HepG2 (cell line): ENCODE measurements around the gene MARK2. TPM values are rescaled to one million over a fixed set of nuclear protein-coding genes. Genes with fewer than 3 reads are reported as not detected.

ENCODE experiments used
- BHLHE40 ChIP-seq: IDR thresholded peaks from 2 replicates; pipeline ENCODE4 v1.6.1; 2011; ENCODE audit warnings: low read length, improper control_type of control experiment
- NBN ChIP-seq: fragments of 450-650 bp; conservative IDR thresholded peaks from 2 replicates; pipeline ENCODE4 v1.6.1; 2017
- REPIN1 ChIP-seq: sonication (generic); formaldehyde crosslinking; IDR thresholded peaks from 2 replicates; pipeline ENCODE4 v1.8.0; 2022; ENCODE audit warnings: missing genetic modification reagents, low read depth, mild to moderate bottlenecking, borderline replicate concordance
- ZFX ChIP-seq: sonication (generic); formaldehyde crosslinking; IDR thresholded peaks from 2 replicates; pipeline ENCODE4 v1.4.0; 2020; ENCODE audit warnings: mild to moderate bottlenecking, low read depth, missing genetic modification reagents, moderate library complexity
- ZNF253 ChIP-seq: sonication (generic); formaldehyde crosslinking; IDR thresholded peaks from 2 replicates; pipeline ENCODE4 v1.8.0; 2022; ENCODE audit warnings: mild to moderate bottlenecking, missing genetic modification reagents, borderline replicate concordance
- ZNF557 ChIP-seq: sonication (generic); formaldehyde crosslinking; IDR thresholded peaks from 2 replicates; pipeline ENCODE4 v1.4.0; 2020; ENCODE audit warnings: missing genetic modification reagents
- ZNF670 ChIP-seq: sonication (generic); formaldehyde crosslinking; IDR thresholded peaks from 2 replicates; pipeline ENCODE4 v1.8.0; 2022; ENCODE audit warnings: mild to moderate bottlenecking, missing genetic modification reagents, borderline replicate concordance
- polyA plus RNA-seq, 8 experiments: library from polyadenylated mRNA; depleted of rRNA in 3 of 8; stranded (reverse) in 7 of 8; unstranded in 1 of 8; fragments of >200 nt; fragmentation: Illumina TruSeq in 4 of 8; extraction: Trizol in 4 of 8; gene quantifications; 2 replicates each; pipeline versions ENCODE4 v1.2.1 to v1.2.3, GENCODE V29; 2011 to 2016; ENCODE audit warnings: low read depth in 4 of 8, missing spikeins in 1 of 8, mixed read lengths in 1 of 8; ENCODE audit not compliant: insufficient read depth in 1 of 8
- total RNA-seq, 5 experiments: library from RNA; depleted of rRNA; stranded (reverse); fragments of >200 nt; fragmentation: Illumina TruSeq; extraction: Trizol; gene quantifications; 2 replicates each; pipeline ENCODE4 v1.2.3, GENCODE V29; 2016; ENCODE audit warnings: low read depth in 1 of 5
- TF ChIP-seq, protein P1 (sequence below): sonication (generic); formaldehyde crosslinking; IDR thresholded peaks from 2 replicates; pipeline ENCODE4 v1.4.0; 2020; ENCODE audit warnings: low read depth, mild to moderate bottlenecking, missing genetic modification reagents
- TF ChIP-seq, protein P2 (sequence below): sonication (generic); formaldehyde crosslinking; IDR thresholded peaks from 2 replicates; pipeline ENCODE4 v1.4.0; 2020; ENCODE audit warnings: missing genetic modification reagents
- TF ChIP-seq, protein P3 (sequence below): sonication (generic); formaldehyde crosslinking; IDR thresholded peaks from 2 replicates; pipeline ENCODE4 v1.9.0; 2021; ENCODE audit warnings: mild to moderate bottlenecking, missing genetic modification reagents
- TF ChIP-seq, protein P4 (sequence below): sonication (generic); formaldehyde crosslinking; IDR thresholded peaks from 2 replicates; pipeline ENCODE4 v1.5.1; 2020; ENCODE audit warnings: mild to moderate bottlenecking, moderate library complexity, missing genetic modification reagents

MARK2 gene
- total and polyA plus RNA-seq, 2 of the 13 experiments (the other 11 are each of a cell fraction or from before 2014, with no cell fraction given) = 13.5 to 13.9 TPM

DNA sequence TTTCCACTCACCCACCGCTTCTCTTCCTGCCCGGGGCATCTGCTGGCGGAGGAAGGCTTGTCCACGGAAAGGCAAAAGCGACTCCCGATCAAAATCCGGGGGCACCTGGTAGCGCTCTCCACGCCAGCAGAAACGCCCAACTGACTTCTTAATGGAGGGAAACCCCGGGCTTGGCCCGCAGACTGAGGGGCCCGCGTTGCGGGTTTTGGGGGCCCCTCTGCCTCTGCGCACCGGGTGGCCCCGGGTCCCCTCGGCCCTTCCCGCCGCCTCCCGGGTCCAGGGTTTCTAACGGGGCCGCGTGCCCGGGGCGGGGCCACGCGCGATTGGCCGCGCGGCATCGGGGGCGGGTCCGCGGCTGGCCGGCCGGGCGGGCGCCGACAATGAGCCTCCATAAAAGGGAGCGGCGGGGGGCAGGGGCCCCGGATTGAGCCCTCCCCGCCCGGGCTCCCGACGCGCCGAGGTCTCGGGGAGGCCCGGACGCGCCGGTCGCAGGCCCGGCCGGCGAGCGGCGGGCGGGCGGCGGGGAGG, 25.8 kb upstream of the MARK2 start, which contains the start of gene SPINDOC (continued):
- TF ChIP-seq, protein P1, sequence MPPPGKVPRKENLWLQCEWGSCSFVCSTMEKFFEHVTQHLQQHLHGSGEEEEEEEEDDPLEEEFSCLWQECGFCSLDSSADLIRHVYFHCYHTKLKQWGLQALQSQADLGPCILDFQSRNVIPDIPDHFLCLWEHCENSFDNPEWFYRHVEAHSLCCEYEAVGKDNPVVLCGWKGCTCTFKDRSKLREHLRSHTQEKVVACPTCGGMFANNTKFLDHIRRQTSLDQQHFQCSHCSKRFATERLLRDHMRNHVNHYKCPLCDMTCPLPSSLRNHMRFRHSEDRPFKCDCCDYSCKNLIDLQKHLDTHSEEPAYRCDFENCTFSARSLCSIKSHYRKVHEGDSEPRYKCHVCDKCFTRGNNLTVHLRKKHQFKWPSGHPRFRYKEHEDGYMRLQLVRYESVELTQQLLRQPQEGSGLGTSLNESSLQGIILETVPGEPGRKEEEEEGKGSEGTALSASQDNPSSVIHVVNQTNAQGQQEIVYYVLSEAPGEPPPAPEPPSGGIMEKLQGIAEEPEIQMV (CRISPR knock-in tag) = 0 out of 2 replicates have a peak, but pooled peaks have one; percentile 62
- TF ChIP-seq NBN (no peak), BHLHE40 (0 out of 2 replicates have a peak, but pooled peaks have one; percentile 19), ZNF253 (CRISPR knock-in tag) (no peak), REPIN1 (CRISPR knock-in tag) (0 out of 2 replicates have a peak, but pooled peaks have one; percentile 13), ZFX (no peak), ZNF670 (CRISPR knock-in tag) (0 out of 2 replicates have a peak, but pooled peaks have one; percentile 32), ZNF557 (CRISPR knock-in tag) (no peak)
- TF ChIP-seq, protein P2, sequence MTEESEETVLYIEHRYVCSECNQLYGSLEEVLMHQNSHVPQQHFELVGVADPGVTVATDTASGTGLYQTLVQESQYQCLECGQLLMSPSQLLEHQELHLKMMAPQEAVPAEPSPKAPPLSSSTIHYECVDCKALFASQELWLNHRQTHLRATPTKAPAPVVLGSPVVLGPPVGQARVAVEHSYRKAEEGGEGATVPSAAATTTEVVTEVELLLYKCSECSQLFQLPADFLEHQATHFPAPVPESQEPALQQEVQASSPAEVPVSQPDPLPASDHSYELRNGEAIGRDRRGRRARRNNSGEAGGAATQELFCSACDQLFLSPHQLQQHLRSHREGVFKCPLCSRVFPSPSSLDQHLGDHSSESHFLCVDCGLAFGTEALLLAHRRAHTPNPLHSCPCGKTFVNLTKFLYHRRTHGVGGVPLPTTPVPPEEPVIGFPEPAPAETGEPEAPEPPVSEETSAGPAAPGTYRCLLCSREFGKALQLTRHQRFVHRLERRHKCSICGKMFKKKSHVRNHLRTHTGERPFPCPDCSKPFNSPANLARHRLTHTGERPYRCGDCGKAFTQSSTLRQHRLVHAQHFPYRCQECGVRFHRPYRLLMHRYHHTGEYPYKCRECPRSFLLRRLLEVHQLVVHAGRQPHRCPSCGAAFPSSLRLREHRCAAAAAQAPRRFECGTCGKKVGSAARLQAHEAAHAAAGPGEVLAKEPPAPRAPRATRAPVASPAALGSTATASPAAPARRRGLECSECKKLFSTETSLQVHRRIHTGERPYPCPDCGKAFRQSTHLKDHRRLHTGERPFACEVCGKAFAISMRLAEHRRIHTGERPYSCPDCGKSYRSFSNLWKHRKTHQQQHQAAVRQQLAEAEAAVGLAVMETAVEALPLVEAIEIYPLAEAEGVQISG (CRISPR knock-in tag) = 0 out of 2 replicates have a peak, but pooled peaks have one; percentile 46
- TF ChIP-seq, protein P3, sequence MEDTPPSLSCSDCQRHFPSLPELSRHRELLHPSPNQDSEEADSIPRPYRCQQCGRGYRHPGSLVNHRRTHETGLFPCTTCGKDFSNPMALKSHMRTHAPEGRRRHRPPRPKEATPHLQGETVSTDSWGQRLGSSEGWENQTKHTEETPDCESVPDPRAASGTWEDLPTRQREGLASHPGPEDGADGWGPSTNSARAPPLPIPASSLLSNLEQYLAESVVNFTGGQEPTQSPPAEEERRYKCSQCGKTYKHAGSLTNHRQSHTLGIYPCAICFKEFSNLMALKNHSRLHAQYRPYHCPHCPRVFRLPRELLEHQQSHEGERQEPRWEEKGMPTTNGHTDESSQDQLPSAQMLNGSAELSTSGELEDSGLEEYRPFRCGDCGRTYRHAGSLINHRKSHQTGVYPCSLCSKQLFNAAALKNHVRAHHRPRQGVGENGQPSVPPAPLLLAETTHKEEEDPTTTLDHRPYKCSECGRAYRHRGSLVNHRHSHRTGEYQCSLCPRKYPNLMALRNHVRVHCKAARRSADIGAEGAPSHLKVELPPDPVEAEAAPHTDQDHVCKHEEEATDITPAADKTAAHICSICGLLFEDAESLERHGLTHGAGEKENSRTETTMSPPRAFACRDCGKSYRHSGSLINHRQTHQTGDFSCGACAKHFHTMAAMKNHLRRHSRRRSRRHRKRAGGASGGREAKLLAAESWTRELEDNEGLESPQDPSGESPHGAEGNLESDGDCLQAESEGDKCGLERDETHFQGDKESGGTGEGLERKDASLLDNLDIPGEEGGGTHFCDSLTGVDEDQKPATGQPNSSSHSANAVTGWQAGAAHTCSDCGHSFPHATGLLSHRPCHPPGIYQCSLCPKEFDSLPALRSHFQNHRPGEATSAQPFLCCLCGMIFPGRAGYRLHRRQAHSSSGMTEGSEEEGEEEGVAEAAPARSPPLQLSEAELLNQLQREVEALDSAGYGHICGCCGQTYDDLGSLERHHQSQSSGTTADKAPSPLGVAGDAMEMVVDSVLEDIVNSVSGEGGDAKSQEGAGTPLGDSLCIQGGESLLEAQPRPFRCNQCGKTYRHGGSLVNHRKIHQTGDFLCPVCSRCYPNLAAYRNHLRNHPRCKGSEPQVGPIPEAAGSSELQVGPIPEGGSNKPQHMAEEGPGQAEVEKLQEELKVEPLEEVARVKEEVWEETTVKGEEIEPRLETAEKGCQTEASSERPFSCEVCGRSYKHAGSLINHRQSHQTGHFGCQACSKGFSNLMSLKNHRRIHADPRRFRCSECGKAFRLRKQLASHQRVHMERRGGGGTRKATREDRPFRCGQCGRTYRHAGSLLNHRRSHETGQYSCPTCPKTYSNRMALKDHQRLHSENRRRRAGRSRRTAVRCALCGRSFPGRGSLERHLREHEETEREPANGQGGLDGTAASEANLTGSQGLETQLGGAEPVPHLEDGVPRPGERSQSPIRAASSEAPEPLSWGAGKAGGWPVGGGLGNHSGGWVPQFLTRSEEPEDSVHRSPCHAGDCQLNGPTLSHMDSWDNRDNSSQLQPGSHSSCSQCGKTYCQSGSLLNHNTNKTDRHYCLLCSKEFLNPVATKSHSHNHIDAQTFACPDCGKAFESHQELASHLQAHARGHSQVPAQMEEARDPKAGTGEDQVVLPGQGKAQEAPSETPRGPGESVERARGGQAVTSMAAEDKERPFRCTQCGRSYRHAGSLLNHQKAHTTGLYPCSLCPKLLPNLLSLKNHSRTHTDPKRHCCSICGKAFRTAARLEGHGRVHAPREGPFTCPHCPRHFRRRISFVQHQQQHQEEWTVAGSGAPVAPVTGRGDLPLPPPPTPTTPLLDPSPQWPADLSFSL (CRISPR knock-in tag) = no peak
- TF ChIP-seq, protein P4, sequence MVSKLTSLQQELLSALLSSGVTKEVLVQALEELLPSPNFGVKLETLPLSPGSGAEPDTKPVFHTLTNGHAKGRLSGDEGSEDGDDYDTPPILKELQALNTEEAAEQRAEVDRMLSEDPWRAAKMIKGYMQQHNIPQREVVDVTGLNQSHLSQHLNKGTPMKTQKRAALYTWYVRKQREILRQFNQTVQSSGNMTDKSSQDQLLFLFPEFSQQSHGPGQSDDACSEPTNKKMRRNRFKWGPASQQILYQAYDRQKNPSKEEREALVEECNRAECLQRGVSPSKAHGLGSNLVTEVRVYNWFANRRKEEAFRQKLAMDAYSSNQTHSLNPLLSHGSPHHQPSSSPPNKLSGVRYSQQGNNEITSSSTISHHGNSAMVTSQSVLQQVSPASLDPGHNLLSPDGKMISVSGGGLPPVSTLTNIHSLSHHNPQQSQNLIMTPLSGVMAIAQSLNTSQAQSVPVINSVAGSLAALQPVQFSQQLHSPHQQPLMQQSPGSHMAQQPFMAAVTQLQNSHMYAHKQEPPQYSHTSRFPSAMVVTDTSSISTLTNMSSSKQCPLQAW (CRISPR knock-in tag) = 0 out of 2 replicates have a peak, but pooled peaks have one; percentile 11
